ENCODE data around the gene QKI.

GRCh38 chr6:163417595-163417994 lies 3.1 kb downstream of the QKI start:
- TF ChIP-seq EZH2 (IDR thresholded peaks at IDR 0.05; ENCODE audit: low read length, unreplicated experiment) (no peak), CTCF (conservative IDR thresholded peaks at IDR 0.05; ENCODE audit: low read depth, low read length) (no peak)

Data from PC-3 (cell line).